GM12878 (cell line): Measurements from ENCODE around the gene CCL23. TPM values are rescaled to one million over a fixed set of nuclear protein-coding genes. Genes with fewer than 3 reads are reported as not detected.

Experiments used
- BHLHE40 ChIP-seq, 2 experiments: fragments of 450-650 bp in 1 of 2; IDR thresholded peaks; 2 replicates each; pipeline ENCODE4 v1.6.1; 2011 to 2017; ENCODE audit warnings: low read depth in 2 of 2, borderline replicate concordance in 1 of 2, improper control_type of control experiment in 1 of 2, low read length in 1 of 2, mild to moderate bottlenecking in 1 of 2
- CHD1 ChIP-seq: IDR thresholded peaks from 2 replicates; pipeline ENCODE4 v1.6.1; 2012; ENCODE audit warnings: low read depth, low read length, improper control_type of control experiment
- CHD2 ChIP-seq: IDR thresholded peaks from 2 replicates; pipeline ENCODE4 v1.6.1; 2011; ENCODE audit warnings: low read depth, low read length, improper control_type of control experiment, borderline replicate concordance
- CREB1 ChIP-seq: IDR thresholded peaks from 2 replicates; pipeline ENCODE4 v1.6.1; 2012; ENCODE audit warnings: low read depth, mild to moderate bottlenecking, inconsistent platforms
- CREM ChIP-seq: IDR thresholded peaks from 2 replicates; pipeline ENCODE4 v1.6.1; 2014; ENCODE audit warnings: antibody characterized with exemption, low read depth
- E2F4 ChIP-seq: IDR thresholded peaks from 2 replicates; pipeline ENCODE4 v1.6.1; 2012; ENCODE audit warnings: low read depth, low read length, improper control_type of control experiment
- E4F1 ChIP-seq: fragments of 450-650 bp; IDR thresholded peaks from 2 replicates; pipeline ENCODE4 v1.6.1; 2018; ENCODE audit warnings: borderline replicate concordance, mild to moderate bottlenecking; ENCODE audit not compliant: partially characterized antibody
- FOXK2 ChIP-seq: fragments of 450-650 bp; IDR thresholded peaks from 2 replicates; pipeline ENCODE4 v1.6.1; 2017; ENCODE audit warnings: mild to moderate bottlenecking, moderate library complexity
- GATAD2B ChIP-seq: fragments of 450-650 bp; conservative IDR thresholded peaks from 2 replicates; pipeline ENCODE4 v1.6.1; 2017; ENCODE audit warnings: low read depth, mild to moderate bottlenecking, moderate library complexity
- HSF1 ChIP-seq: fragments of 150-350 bp; IDR thresholded peaks from 2 replicates; pipeline ENCODE4 v1.6.1; 2014; ENCODE audit warnings: mild to moderate bottlenecking, low read depth, low read length
- IKZF1 ChIP-seq: fragments of 450-650 bp; conservative IDR thresholded peaks from 2 replicates; pipeline ENCODE4 v1.6.1; 2017; ENCODE audit warnings: antibody characterized with exemption, mild to moderate bottlenecking
- IRF3 ChIP-seq: fragments of 450-650 bp; IDR thresholded peaks from 2 replicates; pipeline ENCODE4 v1.6.1; 2014; ENCODE audit warnings: mild to moderate bottlenecking
- KAT2A ChIP-seq: conservative IDR thresholded peaks from 2 replicates; pipeline ENCODE4 v1.6.1; 2011; ENCODE audit warnings: low read depth, low read length; ENCODE audit not compliant: control insufficient read depth
- MTA3 ChIP-seq: IDR thresholded peaks from 2 replicates; pipeline ENCODE4 v1.6.1; 2012; ENCODE audit warnings: low read length, inconsistent platforms, borderline replicate concordance
- MXI1 ChIP-seq: fragments of 150-350 bp; IDR thresholded peaks from 2 replicates; pipeline ENCODE4 v1.6.1; 2011; ENCODE audit warnings: low read depth, mild to moderate bottlenecking, inconsistent platforms, low read length, improper control_type of control experiment
- PBX3 ChIP-seq: IDR thresholded peaks from 2 replicates; pipeline ENCODE4 v1.6.1; 2011; ENCODE audit warnings: mild to moderate bottlenecking, low read depth, low read length, moderate library complexity; ENCODE audit not compliant: insufficient replicate concordance
- POU2F2 ChIP-seq: IDR thresholded peaks from 3 replicates; pipeline ENCODE4 v1.6.1; 2011; ENCODE audit warnings: low read depth, mild to moderate bottlenecking, low read length, borderline replicate concordance
- RAD21 ChIP-seq: IDR thresholded peaks from 2 replicates; pipeline ENCODE4 v1.6.1; 2011; ENCODE audit warnings: mild to moderate bottlenecking, low read depth, low read length, moderate library complexity; ENCODE audit not compliant: insufficient read depth
- RBBP5 ChIP-seq: fragments of 200-600 bp; sonication (generic); conservative IDR thresholded peaks from 2 replicates; pipeline ENCODE4 v1.6.1; 2016
- SMAD1 ChIP-seq: fragments of 450-650 bp; IDR thresholded peaks from 2 replicates; pipeline ENCODE4 v1.6.1; 2018; ENCODE audit warnings: mild to moderate bottlenecking, low read depth; ENCODE audit not compliant: partially characterized antibody
- SUZ12 ChIP-seq: fragments of 200-600 bp; sonication (generic); IDR thresholded peaks from one replicate; pipeline ENCODE4 v1.6.1; 2018; ENCODE audit warnings: antibody characterized with exemption, mild to moderate bottlenecking; ENCODE audit not compliant: unreplicated experiment
- TAF1 ChIP-seq: IDR thresholded peaks from 2 replicates; pipeline ENCODE4 v1.6.1; 2011; ENCODE audit warnings: mild to moderate bottlenecking, low read depth, low read length, borderline replicate concordance
- USF1 ChIP-seq: IDR thresholded peaks from 2 replicates; pipeline ENCODE4 v1.6.1; 2011; ENCODE audit warnings: borderline replicate concordance, low read depth, mild to moderate bottlenecking, moderate library complexity, mixed read lengths, low read length; ENCODE audit not compliant: insufficient read depth; ENCODE audit errors: extremely low read length
- YBX1 ChIP-seq: fragments of 450-650 bp; IDR thresholded peaks from 2 replicates; pipeline ENCODE4 v1.6.1; 2016; ENCODE audit warnings: antibody characterized with exemption
- polyA plus RNA-seq, 11 experiments: library from polyadenylated mRNA; depleted of rRNA in 4 of 11; unstranded in 6 of 11; stranded (reverse) in 5 of 11; fragments of >200 nt; fragmentation: Nextera tagmentation in 4 of 11; fragmentation: Illumina TruSeq in 1 of 11; extraction: Ambion mirVana in 4 of 11; extraction: Trizol in 1 of 11; gene quantifications; 1 replicate in 1 of 11; 2 replicates in 10 of 11; pipeline versions ENCODE4 v1.2.1 to v1.2.3, GENCODE V29; 2011 to 2016; ENCODE audit warnings: inconsistent platforms in 2 of 11, missing spikeins in 2 of 11, low read depth in 1 of 11
- total RNA-seq, 4 experiments: library from RNA; depleted of rRNA in 3 of 4; stranded (reverse); fragments of >200 nt in 3 of 4; fragmentation: Illumina TruSeq in 1 of 4; extraction: Trizol in 1 of 4; gene quantifications; 2 replicates each; pipeline versions ENCODE4 v1.2.1 to v1.2.3, GENCODE V29; 2013 to 2021

CCL23 gene
- total and polyA plus RNA-seq, 10 of the 15 experiments (the other 5 are each of a cell fraction or from before 2014, with no cell fraction given), result 0.15 to 0.62 (median 0.41) TPM; not detected in 6

- TF ChIP-seq GATAD2B (peak; percentile 77), TAF1 (no peak), POU2F2 (no peak; the same call in 2 of the 3 replicates), HSF1 (no peak), FOXK2 (no peak), PBX3 (peak; percentile 32), IRF3 (no peak), USF1 (no peak), MTA3 (no peak), CHD1 (no peak), MXI1 (peak; percentile 52), YBX1 (no peak), IKZF1 (peak; percentile 95), E4F1 (no peak), KAT2A (no peak), BHLHE40 (IDR thresholded peaks at IDR 0.05; ENCODE audit: borderline replicate concordance in 1 of 2, low read depth in 2 of 2, low read length in 1 of 2) (peak; percentile 41 to 72; a peak in 2 of 4 replicates), CHD2 (no peak), E2F4 (no peak), SUZ12 (no peak), CREB1 (no peak), SMAD1 (peak; percentile 25), RAD21 (no peak), RBBP5 (no peak), CREM (no peak)
Observed at GRCh38 chr17:36034127-36034526, 16.4 kb upstream of the CCL23 start (continued).
